Stimulated activated CD4-positive, alpha-beta T cell treated with anti-CD3 and anti-CD28 coated beads, Interleukin-1b, Interleukin-23, amount 100 ng/mL, for 48 hours (primary cell): ENCODE data around the gene CRTC3.

ENCODE experiments used
- DNase-seq: peaks from one replicate; pipeline ENCODE4 v3.0.0-alpha.2; 2020

Gene CRTC3

GRCh38 chr15:90596943-90597342, 67.2 kb downstream of the CRTC3 start:
- no peak for DNase-seq

GRCh38 chr15:90597577-90597976, 67.9 kb downstream of the CRTC3 start:
- no peak for DNase-seq

DNA sequence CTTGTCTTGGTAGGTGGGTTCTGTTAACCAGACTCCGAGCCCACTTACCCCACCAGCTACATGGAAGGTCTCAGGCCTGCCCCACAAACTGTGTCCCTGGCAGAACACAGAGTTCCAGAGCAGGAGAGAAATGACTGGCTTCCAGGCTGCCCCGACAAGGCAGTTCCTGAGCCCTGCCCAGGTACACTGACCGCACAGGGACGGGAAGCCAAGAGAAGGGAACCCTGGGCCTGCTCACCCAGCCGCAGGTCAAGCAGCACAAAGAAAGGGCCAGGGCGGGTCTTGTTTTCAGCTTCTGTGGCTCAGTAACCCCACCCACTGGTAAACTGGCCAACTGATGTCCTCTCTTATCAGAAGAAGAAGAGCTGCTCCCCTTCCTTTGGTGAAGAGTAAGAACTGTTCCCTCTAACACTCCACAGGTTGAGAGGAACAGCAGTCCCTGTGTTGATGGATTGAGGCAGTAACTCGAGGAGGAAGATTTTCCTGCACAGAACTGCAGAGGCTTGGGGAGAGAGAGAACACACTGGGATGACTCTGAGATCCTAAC, 68.4 kb downstream of the CRTC3 start:
- DNase-seq = no peak

GRCh38 chr15:90598679-90599078, 69.0 kb downstream of the CRTC3 start:
- DNase-seq = no peak

DNA sequence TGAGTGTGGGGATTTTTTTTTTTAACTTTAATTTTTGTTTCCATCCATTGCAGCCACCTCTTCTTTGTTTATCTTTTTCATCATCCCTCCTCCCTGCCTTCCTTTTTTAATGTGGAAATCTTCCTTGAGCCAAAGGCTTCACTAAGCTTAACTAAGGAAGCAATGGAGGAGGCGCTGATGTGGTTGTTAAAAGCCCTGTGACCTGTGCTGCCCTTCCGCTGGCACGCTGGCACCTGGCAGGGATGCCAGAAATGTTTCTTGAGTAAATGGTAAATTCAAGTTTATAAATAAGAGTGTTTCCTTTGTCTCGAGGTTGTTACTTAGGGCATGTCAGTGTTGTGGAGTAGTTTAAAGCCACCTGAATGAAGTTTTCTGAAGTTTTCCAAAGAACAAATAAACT, 69.4 kb downstream of the CRTC3 start:
- no peak for DNase-seq

- no peak for DNase-seq
Measured at GRCh38 chr15:90599644-90600043, 69.9 kb downstream of the CRTC3 start.

DNA sequence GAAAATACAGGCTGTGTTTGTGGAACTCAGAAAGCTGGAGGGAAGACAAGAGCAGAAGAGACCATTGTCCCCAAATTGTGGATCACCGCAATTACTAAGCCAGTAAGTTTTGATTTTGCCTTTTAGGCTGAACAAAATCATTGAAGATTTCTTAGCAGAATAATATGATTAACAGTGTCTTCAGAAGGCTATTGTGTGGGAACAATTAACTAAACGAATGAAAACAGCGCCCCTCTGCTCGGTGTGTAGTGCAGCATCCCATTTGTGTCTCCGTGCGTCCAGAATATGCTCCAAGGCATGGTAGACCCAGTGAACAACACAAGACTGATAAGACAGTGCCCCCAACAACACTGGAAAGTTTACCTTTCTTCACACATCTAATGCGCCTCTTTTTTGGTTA, 71.2 kb downstream of the CRTC3 start:
- DNase-seq = no peak

GRCh38 chr15:90603893-90604292, 74.2 kb downstream of the CRTC3 start:
- DNase-seq = peak; percentile 25

DNA sequence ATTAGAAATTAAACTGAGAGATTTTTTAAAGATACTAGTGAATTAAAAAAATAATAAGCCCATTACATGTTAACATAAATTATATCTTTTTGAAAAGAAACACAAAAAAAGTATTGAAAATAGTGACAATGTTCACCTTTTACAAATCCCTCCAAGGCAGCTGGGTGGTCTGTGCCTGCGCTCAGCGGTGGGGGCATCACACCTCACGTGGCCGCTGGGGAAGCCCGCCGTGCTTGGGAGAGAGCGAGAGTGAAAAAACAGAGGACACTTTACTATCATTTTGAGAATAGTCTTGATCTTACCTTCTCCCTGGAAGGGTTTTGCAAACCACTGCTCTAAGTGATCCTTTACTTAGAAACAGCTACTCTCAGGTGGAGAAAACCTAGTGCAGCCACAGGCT, 76.9 kb downstream of the CRTC3 start:
- DNase-seq = no peak

DNA sequence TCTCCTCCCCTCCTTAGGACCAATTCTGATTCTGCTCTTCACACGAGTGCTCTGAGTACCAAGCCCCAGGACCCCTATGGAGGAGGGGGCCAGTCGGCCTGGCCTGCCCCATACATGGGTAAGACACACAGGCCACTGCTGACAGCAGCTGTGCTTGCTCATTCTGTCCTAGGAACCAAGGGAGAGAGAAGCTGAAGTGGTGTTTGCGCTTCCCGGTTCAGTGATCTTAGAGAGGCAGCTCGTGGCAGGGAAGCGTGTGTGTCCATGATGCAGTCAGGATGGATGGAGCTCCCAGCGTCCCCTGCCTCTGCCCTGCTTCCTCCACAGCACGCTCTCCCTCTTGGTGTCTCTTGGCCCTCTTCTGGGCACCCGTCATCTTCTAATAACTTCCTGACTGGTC, 77.6 kb downstream of the CRTC3 start:
- DNase-seq = no peak

GRCh38 chr15:90609242-90610180, 79.8 kb downstream of the CRTC3 start:
- no peak for DNase-seq

- DNase-seq = no peak
Measured at GRCh38 chr15:90610190-90610589, 80.5 kb downstream of the CRTC3 start.

DNA sequence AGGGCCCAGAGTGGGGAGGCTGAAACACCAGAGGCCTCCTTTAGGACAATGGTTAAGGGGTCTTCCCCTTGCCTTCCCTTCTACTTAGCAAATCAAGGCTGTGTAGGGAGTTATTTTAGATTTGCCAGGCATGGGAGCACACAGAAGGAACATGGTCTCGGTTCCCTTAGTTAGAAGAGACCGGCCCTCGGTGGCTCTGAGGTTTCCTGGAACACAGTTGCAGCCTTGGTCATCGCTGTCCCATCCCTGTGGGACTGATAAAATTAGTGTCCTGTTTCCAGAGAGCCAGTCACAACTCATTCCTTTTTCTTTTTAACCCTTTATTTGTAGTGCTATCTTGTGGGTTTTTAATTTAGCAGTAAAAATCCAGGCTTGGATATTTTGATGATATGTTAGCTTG, 81.4 kb downstream of the CRTC3 start:
- no peak for DNase-seq

GRCh38 chr15:90617171-90617570, 87.4 kb downstream of the CRTC3 start:
- DNase-seq = no peak

DNA sequence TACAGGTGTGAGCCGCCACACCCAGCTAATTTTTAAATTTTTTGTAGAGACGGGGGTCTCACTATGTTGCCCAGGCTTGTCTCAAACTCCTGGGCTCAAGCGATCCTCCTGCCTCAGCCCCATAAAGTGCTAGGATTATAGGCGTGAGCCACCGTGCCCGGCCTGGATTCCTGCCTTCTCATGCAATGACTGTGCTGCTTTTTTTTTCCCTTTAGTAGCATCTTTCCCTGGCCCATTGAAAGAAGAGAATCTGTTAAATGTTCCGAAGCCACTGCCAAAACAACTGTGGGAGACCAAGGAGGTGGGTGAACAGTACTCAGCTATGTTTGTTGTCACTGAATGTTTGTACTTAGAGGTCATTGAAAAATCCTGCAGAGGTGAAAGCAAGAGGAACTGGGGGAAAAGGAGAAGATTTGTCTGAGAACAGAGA, 88.0 kb downstream of the CRTC3 start:
- no peak for DNase-seq

DNA sequence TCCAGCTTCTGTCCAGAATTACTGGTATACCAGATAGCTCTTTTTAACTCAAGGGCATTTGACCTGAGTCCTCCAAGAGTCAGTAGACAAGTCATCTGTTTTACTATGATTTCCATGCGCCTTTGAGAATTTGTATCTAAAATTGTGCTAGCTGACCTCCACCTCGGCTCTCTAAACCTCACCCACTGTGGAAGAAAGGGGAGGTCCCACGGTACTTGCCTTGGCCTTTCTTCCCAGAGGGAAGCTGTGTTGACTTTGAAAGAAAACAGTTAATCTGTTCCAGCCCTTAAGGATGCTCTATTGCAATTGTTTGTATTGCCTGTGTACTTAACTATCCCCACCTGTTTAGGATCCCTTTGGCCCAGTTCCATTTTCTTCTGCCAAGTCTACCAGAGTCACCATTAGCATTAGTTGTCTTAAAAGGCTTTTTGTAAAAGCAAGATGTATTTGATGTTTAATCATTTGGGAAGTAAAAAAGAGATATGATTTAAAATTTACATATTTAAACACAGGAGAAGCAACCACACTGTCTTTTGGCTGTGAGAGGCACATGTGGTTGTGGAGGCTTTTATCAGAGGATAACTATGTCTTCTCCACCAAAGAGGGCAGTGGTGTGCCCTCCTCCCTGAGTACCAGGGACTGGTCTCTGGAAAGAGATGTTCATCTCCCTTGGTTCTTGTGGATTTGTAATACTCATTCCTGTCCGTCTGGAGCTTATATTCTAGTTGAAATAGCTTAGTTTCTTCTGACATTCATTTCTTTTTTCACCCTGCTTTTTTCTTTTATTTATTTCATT, 88.8 kb downstream of the CRTC3 start:
- no peak for DNase-seq

- no peak for DNase-seq
Measured at GRCh38 chr15:90619468-90619867, 89.7 kb downstream of the CRTC3 start.

GRCh38 chr15:90619939-90620338, 90.2 kb downstream of the CRTC3 start:
- DNase-seq = no peak

DNA sequence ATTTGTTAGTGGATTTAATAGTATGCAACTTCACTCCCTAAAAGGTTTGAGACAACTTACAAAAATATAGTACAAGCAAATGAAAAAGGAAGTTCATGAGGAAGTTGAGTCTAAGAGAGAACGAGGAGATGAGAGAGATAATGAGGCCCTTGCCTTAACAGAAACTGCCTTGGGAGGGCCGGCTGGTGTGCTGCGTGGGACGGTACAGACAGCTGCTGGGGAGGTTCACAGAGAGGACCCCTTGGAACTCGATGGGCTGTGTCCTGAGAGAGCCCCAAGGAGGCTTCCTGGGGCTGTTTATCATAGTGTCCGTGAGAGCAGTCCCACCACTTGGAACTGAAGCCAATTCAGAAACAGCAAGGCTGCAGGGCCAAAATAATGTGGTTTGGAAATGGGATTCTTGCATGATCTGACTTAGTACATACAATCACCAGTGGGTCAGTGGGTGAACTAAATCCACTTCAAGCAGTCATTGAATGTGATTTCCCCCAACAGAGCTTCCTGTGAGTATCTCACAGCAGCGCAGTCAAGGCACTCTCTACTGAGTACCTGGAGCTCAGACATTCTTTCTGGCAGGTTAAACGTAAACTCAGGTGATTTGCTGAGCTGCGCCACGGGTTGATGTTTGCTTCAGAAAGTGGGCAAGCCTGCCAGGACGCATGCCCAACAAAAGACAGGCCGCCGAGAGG, 90.8 kb downstream of the CRTC3 start:
- DNase-seq = no peak

DNA sequence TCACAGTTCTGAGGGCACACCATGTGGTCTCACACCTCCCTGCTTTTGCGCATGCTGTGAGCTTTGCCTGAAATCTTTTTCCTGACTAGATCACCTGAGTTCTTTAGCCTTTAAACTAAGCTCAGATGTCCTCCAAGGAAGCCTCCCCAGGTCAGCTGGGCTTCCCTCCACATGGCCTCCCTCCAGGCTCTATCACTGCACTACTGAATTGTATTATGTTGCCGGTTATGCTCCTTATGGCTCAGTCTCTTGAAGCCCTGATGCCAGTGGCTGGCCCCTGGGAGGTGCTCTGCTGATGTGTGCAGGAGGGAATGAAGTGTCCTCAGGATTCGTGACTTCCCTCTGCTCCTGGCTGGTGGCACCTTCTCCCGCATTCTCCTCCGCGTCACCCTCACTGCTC, 94.1 kb downstream of the CRTC3 start:
- no peak for DNase-seq

DNA sequence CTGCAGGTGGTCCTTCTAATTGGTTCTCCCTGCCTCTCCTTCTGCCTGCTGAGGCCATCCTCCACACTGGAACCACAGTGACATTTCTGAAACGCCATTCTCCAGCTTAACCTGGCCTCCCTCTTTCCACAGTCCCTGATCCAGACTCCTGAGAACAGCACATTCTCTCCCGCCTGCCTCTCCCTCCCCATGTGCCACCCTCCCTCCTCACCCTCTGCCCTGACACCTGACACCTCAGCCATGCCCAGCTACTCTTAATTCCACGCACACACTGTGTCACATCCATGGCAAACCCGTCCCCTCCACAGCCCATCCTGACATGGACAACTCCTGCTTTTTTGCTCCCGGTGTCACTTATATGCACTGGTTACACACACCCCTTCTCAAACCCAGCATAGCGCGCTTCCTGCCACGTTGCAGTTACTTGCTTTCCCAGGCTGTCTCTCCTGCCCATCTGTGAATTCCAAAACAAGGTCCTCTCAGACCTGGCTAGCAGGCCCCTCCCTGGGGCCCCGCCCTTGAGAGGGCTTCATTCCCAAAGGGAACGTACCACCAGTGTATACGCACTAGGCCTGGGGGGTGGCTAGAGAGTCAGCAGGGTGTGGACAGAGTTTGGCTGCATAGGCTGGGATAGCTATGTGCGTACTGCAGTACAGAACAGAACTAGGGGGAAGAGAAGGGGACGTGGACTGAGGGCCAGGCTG, 94.7 kb downstream of the CRTC3 start:
- DNase-seq = no peak

DNA sequence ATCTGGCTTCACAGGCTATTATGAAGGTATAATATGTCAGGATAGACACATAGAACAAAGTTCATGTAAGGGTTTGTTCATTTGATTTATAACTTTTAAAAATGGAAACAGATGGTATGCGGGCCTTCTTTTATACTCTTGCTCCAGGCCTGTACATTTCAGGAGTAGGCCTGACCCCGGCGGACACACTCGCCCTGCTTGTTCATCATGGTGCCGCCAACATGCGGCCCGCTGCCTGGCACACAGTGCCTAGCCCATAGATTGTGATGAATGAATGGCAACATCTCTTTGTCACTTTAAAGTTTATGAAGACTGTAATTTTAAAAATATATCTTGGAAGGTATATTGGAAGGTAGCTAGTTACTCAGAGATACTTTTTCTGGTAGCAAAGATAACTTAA, 95.3 kb downstream of the CRTC3 start:
- no peak for DNase-seq

- DNase-seq = no peak
Measured at GRCh38 chr15:90629217-90629616, 99.5 kb downstream of the CRTC3 start.
